Thyroid gland (tissue), 4 donors: ENCODE results near the gene LGALS1.

ENCODE experiments used
- CTCF ChIP-seq, 6 experiments: fragments of 200-600 bp in 3 of 6; fragments of 450-650 bp in 3 of 6; sonication (generic) in 3 of 6; IDR thresholded peaks; one replicate each; pipeline ENCODE4 v1.5.1; 2016 to 2019; ENCODE audit warnings: antibody characterized with exemption in 6 of 6, mild to moderate bottlenecking in 2 of 6, inconsistent platforms in 1 of 6, moderate library complexity in 1 of 6
- POLR2A ChIP-seq, 2 donors: fragments of 450-650 bp; IDR thresholded peaks; one replicate each; pipeline ENCODE4 v1.6.1; 2017; ENCODE audit warnings: antibody characterized with exemption in 2 of 2, mild to moderate bottlenecking in 2 of 2, moderate library complexity in 1 of 2

DNA sequence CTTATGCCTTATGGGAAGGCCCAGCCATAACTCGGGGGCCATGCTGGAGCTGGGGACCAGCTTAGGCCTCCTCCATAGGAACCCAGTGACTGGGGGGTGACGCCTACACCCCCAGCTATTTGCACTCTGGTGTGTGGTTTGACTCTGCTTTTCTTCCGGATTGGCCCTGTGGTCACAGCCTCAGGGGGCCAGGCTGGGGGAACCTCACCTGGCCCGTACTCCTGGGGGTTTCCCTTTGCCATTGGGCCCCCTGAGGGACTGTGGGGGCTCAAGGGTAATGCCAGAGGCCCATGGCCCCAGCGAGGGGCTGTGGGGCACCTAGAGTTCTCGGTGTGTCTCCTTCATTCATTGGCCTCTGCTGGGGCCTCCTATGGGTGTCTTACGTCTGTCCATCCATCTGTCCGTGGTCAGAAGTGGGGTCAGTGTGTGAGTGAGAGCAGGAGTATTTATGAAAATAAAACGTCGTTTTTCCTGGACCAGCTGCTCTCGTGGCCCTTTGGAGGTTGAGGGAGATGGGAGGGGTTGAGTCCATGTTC, 42.3 kb upstream of the LGALS1 start:
- no peak for TF ChIP-seq POLR2A (IDR thresholded peaks at IDR 0.05)
- no peak for TF ChIP-seq CTCF (IDR thresholded peaks at IDR 0.05)
